PC-3 (cell line): ENCODE measurements around the gene GSTO1. TPM values are rescaled to one million over a fixed set of nuclear protein-coding genes. Genes with fewer than 3 reads are reported as not detected.

Experiments
- ATAC-seq: fragments of 200-7000 bp; cut with Tn5 transposase; 2 replicates; pipeline ENCODE4 v1.9.1; 2020; ENCODE audit warnings: mild to moderate bottlenecking, moderate library complexity
- BruUV-seq: library from RNA; stranded (reverse); fragments of 400-500 nt; replicated peaks from 2 replicates; lab custom pipeline; 2021; lab: Mats Ljungman, UMichigan
- CTCF ChIA-PET: fragments of 300-600 bp; sonication (Branson Sonifier 250); formaldehyde crosslinking; loops from one replicate; lab custom pipeline; 2022; ENCODE audit warnings: antibody characterized with exemption; lab: Charles Lee
- POLR2A ChIA-PET: fragments of 300-600 bp; sonication (Branson Sonifier 250); formaldehyde crosslinking; loops from one replicate; lab custom pipeline; 2022; ENCODE audit warnings: antibody characterized with exemption; ENCODE audit not compliant: unreplicated experiment; lab: Charles Lee
- DNase-seq: peaks from one replicate; pipeline ENCODE4 v3.0.0-alpha.2; 2015
- H2AFZ ChIP-seq: fragments of 300-600 bp; sonication (generic); 2 replicates; pipeline ENCODE4 v1.6.0; 2016; ENCODE audit warnings: antibody characterized with exemption, low read length
- H3F3A ChIP-seq: fragments of 300-600 bp; sonication (generic); one replicate; pipeline ENCODE4 v1.6.0; 2017; ENCODE audit warnings: antibody characterized with exemption, low read length, control low read depth, mild to moderate bottlenecking; ENCODE audit not compliant: unreplicated experiment
- H3K27ac ChIP-seq: fragments of 300-600 bp; sonication (generic); 2 replicates; pipeline ENCODE4 v1.5.1; 2016; ENCODE audit warnings: mild to moderate bottlenecking, low read length
- H3K27me3 ChIP-seq: fragments of 300-600 bp; sonication (generic); 2 replicates; pipeline ENCODE4 v1.6.1; 2016; ENCODE audit warnings: low read length, mixed read lengths
- H3K36me3 ChIP-seq: fragments of 300-600 bp; sonication (generic); 2 replicates; pipeline ENCODE4 v1.6.1; 2016; ENCODE audit warnings: low read depth, mixed run types, low read length, mixed read lengths
- H3K4me1 ChIP-seq: fragments of 300-600 bp; sonication (generic); 2 replicates; pipeline ENCODE4 v1.5.1; 2016; ENCODE audit warnings: low read length; ENCODE audit not compliant: insufficient read depth
- H3K4me2 ChIP-seq: fragments of 300-600 bp; sonication (generic); 2 replicates; pipeline ENCODE4 v1.6.0; 2016; ENCODE audit warnings: low read length
- H3K4me3 ChIP-seq: fragments of 300-600 bp; sonication (generic); 2 replicates; pipeline ENCODE4 v1.5.1; 2016; ENCODE audit warnings: mild to moderate bottlenecking, low read length, mixed read lengths
- H3K79me2 ChIP-seq: fragments of 300-600 bp; sonication (generic); 2 replicates; pipeline ENCODE4 v1.6.1; 2017; ENCODE audit warnings: low read length, mixed read lengths
- H3K9ac ChIP-seq: fragments of 300-600 bp; sonication (generic); 2 replicates; pipeline ENCODE4 v1.6.0; 2016; ENCODE audit warnings: mild to moderate bottlenecking, low read length
- H3K9me2 ChIP-seq: fragments of 300-600 bp; sonication (generic); replicated peaks from 2 replicates; pipeline ENCODE4 v1.6.1; 2016; ENCODE audit warnings: mixed run types, low read length, mixed read lengths
- H3K9me3 ChIP-seq: fragments of 300-600 bp; sonication (generic); 2 replicates; pipeline ENCODE4 v1.6.1; 2016; ENCODE audit warnings: low read length, mixed read lengths
- H4K20me1 ChIP-seq: fragments of 300-600 bp; sonication (generic); 2 replicates; pipeline ENCODE4 v1.6.1; 2016; ENCODE audit warnings: low read length, mixed read lengths
- EZH2 ChIP-seq: fragments of 300-600 bp; sonication (generic); IDR thresholded peaks from one replicate; pipeline ENCODE4 v1.6.1; 2017; ENCODE audit warnings: antibody characterized with exemption, mild to moderate bottlenecking, low read length; ENCODE audit not compliant: unreplicated experiment
- EZH2phosphoT487 ChIP-seq: fragments of 300-600 bp; sonication (generic); IDR thresholded peaks from 2 replicates; pipeline ENCODE4 v1.6.1; 2018; ENCODE audit warnings: mild to moderate bottlenecking, antibody characterized with exemption, low read length, borderline replicate concordance
- intact Hi-C: fragments of 100-400 bp; cut with micrococcal nuclease; formaldehyde crosslinking; loops from 2 replicates; pipeline ENCODE4 v1.9.0; 2023
- total RNA-seq: library from RNA; depleted of rRNA; stranded (reverse); fragments of >200 nt; gene quantifications from 2 replicates; pipeline ENCODE4 v1.2.3, GENCODE V29; 2014
- TF ChIP-seq, protein P1 (sequence below): fragments of 300-600 bp; sonication (generic); conservative IDR thresholded peaks from 2 replicates; pipeline ENCODE4 v1.5.1; 2017; ENCODE audit warnings: antibody characterized with exemption, low read depth, mild to moderate bottlenecking, low read length

The GSTO1 gene
- total RNA-seq, 1 experiment from 2014 or later = 46.0 TPM

DNA sequence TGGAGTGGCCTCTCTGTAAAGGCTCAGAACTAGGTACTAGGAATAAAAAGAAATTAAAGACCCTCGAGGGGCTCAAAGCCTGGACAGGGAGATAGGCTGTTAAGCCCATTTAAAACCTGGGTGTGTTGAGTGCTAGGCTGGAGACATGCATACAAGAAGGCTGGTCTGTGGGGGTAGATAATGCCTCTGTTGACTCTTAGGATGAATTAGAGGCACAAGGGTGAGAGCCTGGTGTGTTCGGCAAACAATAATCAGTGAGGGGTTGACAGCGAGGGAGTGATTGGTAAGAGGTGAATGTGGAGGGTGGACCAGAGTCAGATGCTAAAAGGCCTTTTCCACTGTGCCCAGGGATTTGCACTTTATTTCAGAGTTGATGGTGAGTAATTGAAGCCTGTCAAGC is 27.0 kb downstream of the GSTO1 start:
- intact Hi-C loops = no loop called here
- Histone ChIP-seq H3K79me2 (no peaks in the 10 kb centered on the region), H3K36me3 (no peaks in the 10 kb centered on the region), H3K9me2 (no peaks in the 10 kb centered on the region), H3K27ac (no peak overlapping the region), H3K27me3 (no peaks in the 10 kb centered on the region), H2AFZ (no peak overlapping the region), H3K4me1 (peaks cover 9% of the 10 kb centered on the region), H3K9ac (no peak overlapping the region), H3K4me2 (no peak overlapping the region), H4K20me1 (no peaks in the 10 kb centered on the region), H3F3A (no peaks in the 10 kb centered on the region), H3K9me3 (no peaks in the 10 kb centered on the region), H3K4me3 (no peak overlapping the region)
- BruUV-seq = no TSS peak
- CTCF ChIA-PET = no interaction called here
- ATAC-seq = no peak
- POLR2A ChIA-PET = no interaction called here
- DNase-seq = no peak
- no peak for TF ChIP-seq EZH2
- TF ChIP-seq, protein P1, sequence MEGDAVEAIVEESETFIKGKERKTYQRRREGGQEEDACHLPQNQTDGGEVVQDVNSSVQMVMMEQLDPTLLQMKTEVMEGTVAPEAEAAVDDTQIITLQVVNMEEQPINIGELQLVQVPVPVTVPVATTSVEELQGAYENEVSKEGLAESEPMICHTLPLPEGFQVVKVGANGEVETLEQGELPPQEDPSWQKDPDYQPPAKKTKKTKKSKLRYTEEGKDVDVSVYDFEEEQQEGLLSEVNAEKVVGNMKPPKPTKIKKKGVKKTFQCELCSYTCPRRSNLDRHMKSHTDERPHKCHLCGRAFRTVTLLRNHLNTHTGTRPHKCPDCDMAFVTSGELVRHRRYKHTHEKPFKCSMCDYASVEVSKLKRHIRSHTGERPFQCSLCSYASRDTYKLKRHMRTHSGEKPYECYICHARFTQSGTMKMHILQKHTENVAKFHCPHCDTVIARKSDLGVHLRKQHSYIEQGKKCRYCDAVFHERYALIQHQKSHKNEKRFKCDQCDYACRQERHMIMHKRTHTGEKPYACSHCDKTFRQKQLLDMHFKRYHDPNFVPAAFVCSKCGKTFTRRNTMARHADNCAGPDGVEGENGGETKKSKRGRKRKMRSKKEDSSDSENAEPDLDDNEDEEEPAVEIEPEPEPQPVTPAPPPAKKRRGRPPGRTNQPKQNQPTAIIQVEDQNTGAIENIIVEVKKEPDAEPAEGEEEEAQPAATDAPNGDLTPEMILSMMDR = no peak
- no peak for TF ChIP-seq EZH2phosphoT487

DNA sequence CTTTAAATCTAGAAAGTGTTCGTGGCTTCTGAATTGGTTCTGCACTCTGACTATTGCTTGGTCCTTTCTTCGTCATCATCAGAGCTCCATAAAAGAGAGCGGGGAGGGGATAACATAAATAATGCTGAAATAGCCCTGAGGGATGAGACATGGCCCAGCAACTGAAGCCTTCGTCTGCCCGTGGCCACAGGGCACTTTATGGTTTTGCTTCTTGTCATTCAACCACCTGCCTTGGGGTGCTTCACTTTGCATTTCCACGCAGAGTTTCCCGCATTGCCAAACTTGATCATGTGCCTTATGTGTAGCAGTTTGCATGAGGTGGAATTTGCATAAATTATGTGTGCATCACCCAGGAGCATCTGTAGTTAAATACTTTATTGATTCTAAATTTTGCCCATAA is 30.2 kb downstream of the GSTO1 start:
- intact Hi-C loops = no loop called here
- H3K36me3 ChIP-seq = no peaks in the 10 kb centered on the region
- CTCF ChIA-PET = no interaction called here
- no peaks in the 10 kb centered on the region for H3K9me3 ChIP-seq
- no peak overlapping the region for H3K4me2 ChIP-seq
- BruUV-seq = no TSS peak
- peaks cover 19% of the 10 kb centered on the region for H3K4me1 ChIP-seq
- H3K27ac ChIP-seq = no peak overlapping the region
- TF ChIP-seq, protein P1 = no peak
- TF ChIP-seq EZH2 = no peak
- no peak for TF ChIP-seq EZH2phosphoT487
- POLR2A ChIA-PET = no interaction called here
- DNase-seq (no peak), ATAC-seq (no peak)
- no peaks in the 10 kb centered on the region for H3K9me2 ChIP-seq
- H3K79me2 ChIP-seq = no peaks in the 10 kb centered on the region
- no peak overlapping the region for H3K9ac ChIP-seq
- no peak overlapping the region for H2AFZ ChIP-seq
- H3K27me3 ChIP-seq = no peaks in the 10 kb centered on the region
- H4K20me1 ChIP-seq = no peaks in the 10 kb centered on the region
- H3F3A ChIP-seq = no peaks in the 10 kb centered on the region
- H3K4me3 ChIP-seq = no peak overlapping the region

DNA sequence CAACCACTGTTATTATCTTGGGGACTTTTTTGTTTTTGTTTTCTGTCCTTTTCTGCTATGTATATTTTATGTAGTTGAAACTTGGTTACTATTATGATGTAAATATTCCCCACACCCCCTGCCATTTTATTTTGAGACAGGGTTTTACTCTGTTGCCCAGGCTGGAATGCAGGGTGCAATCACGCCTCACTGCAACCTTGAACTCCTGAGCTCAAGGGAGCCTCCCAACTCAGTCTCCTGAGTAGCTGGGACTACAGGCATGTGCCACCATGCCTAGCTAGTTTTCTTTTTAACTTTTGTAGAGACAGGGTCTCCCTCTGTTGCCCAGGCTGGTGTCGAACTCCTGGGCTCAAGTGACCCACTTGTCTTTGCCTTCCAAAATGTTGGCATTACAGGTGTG is 32.2 kb downstream of the GSTO1 start:
- Histone ChIP-seq H3K9me3 (no peaks in the 10 kb centered on the region), H3K36me3 (no peaks in the 10 kb centered on the region), H3K4me1 (peaks cover 19% of the 10 kb centered on the region), H2AFZ (no peak overlapping the region), H3K27me3 (no peaks in the 10 kb centered on the region), H3K27ac (peak overlapping the region; percentile 83; the same call in 1 of the 2 replicates), H3K9ac (no peak overlapping the region), H3K4me3 (no peak overlapping the region), H3K9me2 (no peaks in the 10 kb centered on the region), H4K20me1 (no peaks in the 10 kb centered on the region), H3F3A (no peaks in the 10 kb centered on the region), H3K4me2 (no peak overlapping the region), H3K79me2 (no peaks in the 10 kb centered on the region)
- intact Hi-C loops = no loop called here
- BruUV-seq = no TSS peak
- ATAC-seq (no peak), DNase-seq (no peak)
- POLR2A ChIA-PET = no interaction called here
- CTCF ChIA-PET = interaction anchor here (0.6 to 1.6 kb wide), 2 partner anchors 12 to 681 kb away, joined by 6 to 10 read pairs; no protein-coding TSS in a partner anchor
- TF ChIP-seq, protein P1 = no peak
- TF ChIP-seq EZH2phosphoT487 = no peak
- no peak for TF ChIP-seq EZH2
